Osteoblast (primary cell): ENCODE measurements around the gene GNAL. TPM values are rescaled to one million over a fixed set of nuclear protein-coding genes. Genes with fewer than 3 reads are reported as not detected.
A peak's percentile ranks its signal among the peaks of the same experiment; 100 is the strongest.

Experiments used
- DNase-seq: peaks from one replicate; pipeline ENCODE4 v3.0.0; 2011; ENCODE audit warnings: low spot score, mixed read lengths; ENCODE audit not compliant: insufficient read length; ENCODE audit errors: missing footprints
- H2AFZ ChIP-seq: 2 replicates; pipeline ENCODE4 v1.6.0; 2011; ENCODE audit warnings: mild to moderate bottlenecking, low read length
- H3K27ac ChIP-seq: 2 replicates; pipeline ENCODE4 v1.5.1; 2011; ENCODE audit warnings: mild to moderate bottlenecking, low read depth, low read length, moderate library complexity
- H3K27me3 ChIP-seq: 2 replicates; pipeline ENCODE4 v1.6.0; 2012; ENCODE audit warnings: mild to moderate bottlenecking, control low read depth, inconsistent platforms, low read length, moderate library complexity; ENCODE audit not compliant: insufficient read depth
- H3K36me3 ChIP-seq: 2 replicates; pipeline ENCODE4 v1.5.1; 2011; ENCODE audit warnings: mild to moderate bottlenecking, low read length, control low read depth, moderate library complexity; ENCODE audit not compliant: insufficient read depth
- H3K4me1 ChIP-seq: 2 replicates; pipeline ENCODE4 v1.5.1; 2011; ENCODE audit warnings: mild to moderate bottlenecking, low read length, control low read depth, moderate library complexity; ENCODE audit not compliant: insufficient read depth
- H3K4me2 ChIP-seq: 2 replicates; pipeline ENCODE4 v1.6.0; 2011; ENCODE audit warnings: mild to moderate bottlenecking, low read length; ENCODE audit not compliant: insufficient read depth
- H3K4me3 ChIP-seq: fragments of 200-600 bp; sonication (generic); 3 replicates; pipeline ENCODE4 v1.5.1; 2012; ENCODE audit warnings: mild to moderate bottlenecking, low read length, inconsistent platforms; ENCODE audit not compliant: insufficient read depth
- H3K79me2 ChIP-seq: 2 replicates; pipeline ENCODE4 v1.6.0; 2012; ENCODE audit warnings: mild to moderate bottlenecking, low read length, control low read depth, inconsistent platforms; ENCODE audit not compliant: insufficient read depth
- H3K9me3 ChIP-seq: 2 replicates; pipeline ENCODE4 v1.5.1; 2011; ENCODE audit warnings: low read depth, low read length, control low read depth
- H4K20me1 ChIP-seq: 2 replicates; pipeline ENCODE4 v1.6.0; 2012; ENCODE audit warnings: mild to moderate bottlenecking, low read length, control low read depth; ENCODE audit not compliant: insufficient read depth
- CTCF ChIP-seq: IDR thresholded peaks from 2 replicates; pipeline ENCODE4 v1.5.1; 2011; ENCODE audit warnings: mild to moderate bottlenecking, low read depth, low read length, moderate library complexity; ENCODE audit errors: extremely low read depth
- total RNA-seq: library from RNA; depleted of rRNA; stranded (reverse); fragments of >200 nt; gene quantifications from 2 replicates; pipeline ENCODE4 v1.2.3, GENCODE V29; 2012

Gene GNAL
- total RNA-seq, 1 donor = 0.72 TPM

GRCh38 chr18:11739893-11740292 lies 50.8 kb downstream of the GNAL start:
- Histone ChIP-seq H3K27me3 (peaks cover 18% of the 10 kb centered on the region), H3K79me2 (no peaks in the 10 kb centered on the region), H3K9me3 (no peaks in the 10 kb centered on the region), H3K36me3 (no peaks in the 10 kb centered on the region), H3K4me2 (no peak overlapping the region), H3K4me1 (no peaks in the 10 kb centered on the region), H2AFZ (no peak overlapping the region), H3K27ac (no peak overlapping the region), H4K20me1 (no peaks in the 10 kb centered on the region), H3K4me3 (no peak overlapping the region)
- no peak for DNase-seq
- no peak for TF ChIP-seq CTCF

GRCh38 chr18:11740461-11740860 lies 51.4 kb downstream of the GNAL start:
- Histone ChIP-seq H3K36me3 (no peaks in the 10 kb centered on the region), H3K27ac (no peak overlapping the region), H3K4me1 (no peaks in the 10 kb centered on the region), H3K79me2 (no peaks in the 10 kb centered on the region), H2AFZ (no peak overlapping the region), H3K9me3 (no peaks in the 10 kb centered on the region), H3K4me2 (no peak overlapping the region), H4K20me1 (no peaks in the 10 kb centered on the region), H3K4me3 (no peak overlapping the region), H3K27me3 (peaks cover 23% of the 10 kb centered on the region)
- DNase-seq = no peak
- no peak for TF ChIP-seq CTCF

GRCh38 chr18:11741505-11742145 lies 52.6 kb downstream of the GNAL start:
- no peaks in the 10 kb centered on the region for H4K20me1 ChIP-seq
- peak; percentile 41 for TF ChIP-seq CTCF
- H3K4me3 ChIP-seq = no peak overlapping the region
- H3K4me2 ChIP-seq = no peak overlapping the region
- no peaks in the 10 kb centered on the region for H3K9me3 ChIP-seq
- H3K27ac ChIP-seq = no peak overlapping the region
- peak; percentile 69 for DNase-seq
- no peak overlapping the region for H2AFZ ChIP-seq
- peaks cover 21% of the 10 kb centered on the region for H3K27me3 ChIP-seq
- no peaks in the 10 kb centered on the region for H3K36me3 ChIP-seq
- H3K79me2 ChIP-seq = no peaks in the 10 kb centered on the region
- H3K4me1 ChIP-seq = no peaks in the 10 kb centered on the region

- Histone ChIP-seq H3K4me3 (no peak overlapping the region), H3K79me2 (no peaks in the 10 kb centered on the region), H2AFZ (no peak overlapping the region), H3K27ac (no peak overlapping the region), H3K36me3 (no peaks in the 10 kb centered on the region), H3K4me2 (no peak overlapping the region), H3K4me1 (no peaks in the 10 kb centered on the region), H3K9me3 (no peaks in the 10 kb centered on the region), H4K20me1 (no peaks in the 10 kb centered on the region), H3K27me3 (peaks cover 28% of the 10 kb centered on the region)
- no peak for TF ChIP-seq CTCF
- peak; percentile 83 for DNase-seq
Observed at GRCh38 chr18:11745521-11745920, 56.5 kb downstream of the GNAL start.
